BJ (cell line): ENCODE data around the gene ATXN7L3B. TPM values are rescaled to one million over a fixed set of nuclear protein-coding genes. Genes with fewer than 3 reads are reported as not detected.

ENCODE experiments used
- CTCF ChIA-PET: fragments of 350-600 bp; formaldehyde crosslinking; extraction: SDS; loops from one replicate; lab custom pipeline; 2021; ENCODE audit warnings: antibody characterized with exemption, inconsistent platforms; lab: Yijun Ruan, JAX
- POLR2A ChIA-PET: fragments of 300-600 bp; sonication (Branson Sonifier 250); formaldehyde crosslinking; extraction: SDS; loops from one replicate; lab custom pipeline; 2021; ENCODE audit warnings: antibody characterized with exemption; lab: Charles Lee
- DNase-seq: peaks from one replicate; pipeline ENCODE4 v3.0.0-alpha.2; 2011; ENCODE audit warnings: low read depth
- H3K27me3 ChIP-seq: 2 replicates; pipeline ENCODE4 v1.6.0; 2011; ENCODE audit warnings: low read length; ENCODE audit not compliant: control insufficient read depth, insufficient read depth
- H3K36me3 ChIP-seq: 2 replicates; pipeline ENCODE4 v1.5.1; 2011; ENCODE audit warnings: low read length; ENCODE audit not compliant: control insufficient read depth, insufficient read depth
- H3K4me3 ChIP-seq: 2 replicates; pipeline ENCODE4 v1.5.1; 2011; ENCODE audit warnings: low read depth, mild to moderate bottlenecking, control low read depth, low read length
- polyA plus RNA-seq: library from polyadenylated mRNA; depleted of rRNA; stranded (reverse); fragments of >200 nt; gene quantifications from 2 replicates; pipeline ENCODE4 v1.2.3, GENCODE V29; 2011
- TF ChIP-seq, protein P1 (sequence below): IDR thresholded peaks from 2 replicates; pipeline ENCODE4 v1.5.1; 2011; ENCODE audit warnings: low read depth, mild to moderate bottlenecking, control low read depth, inconsistent platforms, low read length, moderate library complexity; ENCODE audit not compliant: insufficient read depth

Gene ATXN7L3B
- polyA plus RNA-seq, 1 experiment = 18.8 TPM

DNA sequence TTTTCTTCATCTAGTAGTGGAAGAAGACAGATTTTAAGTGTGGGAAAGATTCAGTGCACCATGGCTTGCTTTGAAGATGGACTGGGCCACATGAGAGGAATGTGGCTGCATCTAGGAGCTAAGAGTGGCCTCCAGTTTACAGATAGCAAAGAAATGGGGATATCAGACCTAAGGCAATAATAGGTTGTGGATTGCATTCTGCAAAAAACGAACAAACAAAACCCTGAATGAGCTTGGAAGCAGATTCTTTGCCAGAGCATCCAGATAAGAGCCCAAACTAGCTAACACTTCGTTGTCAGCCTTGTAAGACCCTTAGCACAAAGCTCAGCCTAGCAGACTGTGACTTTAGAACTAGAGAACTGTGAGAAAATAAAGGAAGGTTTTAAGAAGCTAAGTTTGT lies 9.6 kb downstream of the ATXN7L3B start:
- CTCF ChIA-PET = interaction anchor here (1.0 kb wide), 1 partner anchor 8 kb away, joined by 4 read pairs; no protein-coding TSS in a partner anchor
- H3K4me3 ChIP-seq = no peak overlapping the region
- H3K36me3 ChIP-seq = no peaks in the 10 kb centered on the region
- no peak for DNase-seq
- no peaks in the 10 kb centered on the region for H3K27me3 ChIP-seq
- POLR2A ChIA-PET = no interaction called here
- TF ChIP-seq, protein P1, sequence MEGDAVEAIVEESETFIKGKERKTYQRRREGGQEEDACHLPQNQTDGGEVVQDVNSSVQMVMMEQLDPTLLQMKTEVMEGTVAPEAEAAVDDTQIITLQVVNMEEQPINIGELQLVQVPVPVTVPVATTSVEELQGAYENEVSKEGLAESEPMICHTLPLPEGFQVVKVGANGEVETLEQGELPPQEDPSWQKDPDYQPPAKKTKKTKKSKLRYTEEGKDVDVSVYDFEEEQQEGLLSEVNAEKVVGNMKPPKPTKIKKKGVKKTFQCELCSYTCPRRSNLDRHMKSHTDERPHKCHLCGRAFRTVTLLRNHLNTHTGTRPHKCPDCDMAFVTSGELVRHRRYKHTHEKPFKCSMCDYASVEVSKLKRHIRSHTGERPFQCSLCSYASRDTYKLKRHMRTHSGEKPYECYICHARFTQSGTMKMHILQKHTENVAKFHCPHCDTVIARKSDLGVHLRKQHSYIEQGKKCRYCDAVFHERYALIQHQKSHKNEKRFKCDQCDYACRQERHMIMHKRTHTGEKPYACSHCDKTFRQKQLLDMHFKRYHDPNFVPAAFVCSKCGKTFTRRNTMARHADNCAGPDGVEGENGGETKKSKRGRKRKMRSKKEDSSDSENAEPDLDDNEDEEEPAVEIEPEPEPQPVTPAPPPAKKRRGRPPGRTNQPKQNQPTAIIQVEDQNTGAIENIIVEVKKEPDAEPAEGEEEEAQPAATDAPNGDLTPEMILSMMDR = no peak

DNA sequence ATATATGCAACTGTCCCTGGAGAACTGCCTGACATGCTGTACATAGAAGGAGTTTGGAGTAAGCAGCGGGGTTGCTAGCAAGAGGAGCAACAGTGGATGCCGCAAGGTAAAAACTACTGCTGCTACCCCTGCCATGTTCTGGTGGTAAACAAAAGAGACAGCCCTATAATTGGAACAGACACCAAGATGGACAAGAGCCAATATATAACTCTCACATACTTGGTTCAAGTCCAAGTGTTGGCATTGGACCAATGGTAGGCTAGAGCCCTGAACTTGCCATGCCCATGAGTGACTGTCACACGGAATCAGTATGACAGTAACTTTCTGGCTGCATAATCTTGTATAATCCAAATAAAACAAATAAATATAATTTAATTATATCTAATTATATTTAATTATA lies 13.7 kb downstream of the ATXN7L3B start:
- no peak overlapping the region for H3K4me3 ChIP-seq
- no peaks in the 10 kb centered on the region for H3K36me3 ChIP-seq
- DNase-seq = no peak
- ChIA-PET POLR2A (no interaction called here), CTCF (interaction anchor here (0.7 kb wide), 1 partner anchor 9 kb away, joined by 3 read pairs; no protein-coding TSS in a partner anchor)
- TF ChIP-seq, protein P1 = no peak
- no peaks in the 10 kb centered on the region for H3K27me3 ChIP-seq

DNA sequence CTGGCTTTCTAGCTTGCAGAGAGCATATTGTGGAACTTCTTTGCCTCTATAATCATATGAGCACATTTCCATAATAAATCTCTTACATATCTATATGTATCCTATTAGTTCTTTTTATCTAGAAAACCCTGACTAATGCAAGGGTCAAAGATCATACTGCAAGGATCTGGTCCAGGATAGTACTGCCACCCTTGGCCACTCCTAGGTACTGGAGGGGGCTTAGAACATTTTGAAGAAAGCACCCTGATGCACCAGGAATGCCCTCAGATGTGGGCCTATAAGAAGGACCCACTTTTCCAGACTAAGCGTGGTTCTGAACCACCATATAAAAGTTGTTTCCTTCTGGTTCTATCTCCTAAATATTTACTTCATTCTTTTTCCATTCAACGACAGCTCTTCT lies 14.6 kb downstream of the ATXN7L3B start:
- ChIA-PET CTCF (no interaction called here), POLR2A (no interaction called here)
- Histone ChIP-seq H3K4me3 (no peak overlapping the region), H3K27me3 (no peaks in the 10 kb centered on the region), H3K36me3 (no peaks in the 10 kb centered on the region)
- TF ChIP-seq, protein P1 = no peak
- DNase-seq = no peak

DNA sequence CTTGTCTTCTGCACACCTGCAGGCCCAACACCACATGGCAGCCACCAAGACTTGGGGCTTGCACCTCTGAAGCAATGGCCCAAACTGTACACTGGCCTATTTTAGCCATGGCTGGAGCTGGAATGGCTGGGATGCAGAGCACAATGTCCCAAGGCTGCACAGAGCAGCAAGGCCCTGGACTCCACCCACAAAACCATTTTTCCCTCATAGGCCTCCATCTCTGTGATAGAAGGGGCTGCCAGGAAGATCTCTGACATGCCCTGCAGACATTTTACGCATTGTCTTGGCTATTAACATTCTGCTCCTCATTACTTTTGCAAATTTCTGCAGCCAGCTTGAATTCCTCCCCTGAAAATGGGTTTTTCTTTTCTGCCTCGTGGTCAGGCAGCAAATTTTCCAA lies 22.1 kb downstream of the ATXN7L3B start:
- TF ChIP-seq, protein P1 = no peak
- ChIA-PET CTCF (no interaction called here), POLR2A (no interaction called here)
- Histone ChIP-seq H3K36me3 (no peaks in the 10 kb centered on the region), H3K27me3 (no peaks in the 10 kb centered on the region), H3K4me3 (no peak overlapping the region)
- DNase-seq = no peak

DNA sequence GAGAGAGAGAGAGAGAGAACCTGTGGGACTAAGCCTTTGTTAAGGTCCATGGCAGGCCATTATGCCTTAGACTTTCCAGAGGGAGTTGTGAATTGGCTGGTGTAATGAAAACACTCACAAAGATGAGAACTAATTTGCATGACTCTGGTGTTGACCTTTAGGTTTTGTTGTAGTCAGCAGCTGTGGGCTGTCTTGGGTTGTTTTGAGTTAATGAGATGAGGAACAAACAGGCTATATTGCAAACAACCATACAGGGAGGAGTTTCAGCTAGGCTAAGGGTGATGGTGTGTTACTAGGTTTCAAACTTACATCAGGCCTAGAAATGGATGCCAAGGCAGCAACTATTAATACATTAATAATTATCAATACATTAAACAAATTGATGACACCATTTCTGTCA lies 26.3 kb downstream of the ATXN7L3B start:
- H3K4me3 ChIP-seq = no peak overlapping the region
- TF ChIP-seq, protein P1 = no peak
- H3K27me3 ChIP-seq = no peaks in the 10 kb centered on the region
- no peaks in the 10 kb centered on the region for H3K36me3 ChIP-seq
- POLR2A ChIA-PET = no interaction called here
- no peak for DNase-seq
- CTCF ChIA-PET = no interaction called here
